ENCODE results near the gene PARP11.
"Not testable (repeated sequence)": the region's sequence is repeated elsewhere in the genome, so short reads cannot be mapped to it uniquely, and the experiment has no call there.

PARP11 gene

GRCh38 chr12:3882406-3882805, 9.2 kb upstream of the PARP11 start:
- no peak for DNase-seq

DNA sequence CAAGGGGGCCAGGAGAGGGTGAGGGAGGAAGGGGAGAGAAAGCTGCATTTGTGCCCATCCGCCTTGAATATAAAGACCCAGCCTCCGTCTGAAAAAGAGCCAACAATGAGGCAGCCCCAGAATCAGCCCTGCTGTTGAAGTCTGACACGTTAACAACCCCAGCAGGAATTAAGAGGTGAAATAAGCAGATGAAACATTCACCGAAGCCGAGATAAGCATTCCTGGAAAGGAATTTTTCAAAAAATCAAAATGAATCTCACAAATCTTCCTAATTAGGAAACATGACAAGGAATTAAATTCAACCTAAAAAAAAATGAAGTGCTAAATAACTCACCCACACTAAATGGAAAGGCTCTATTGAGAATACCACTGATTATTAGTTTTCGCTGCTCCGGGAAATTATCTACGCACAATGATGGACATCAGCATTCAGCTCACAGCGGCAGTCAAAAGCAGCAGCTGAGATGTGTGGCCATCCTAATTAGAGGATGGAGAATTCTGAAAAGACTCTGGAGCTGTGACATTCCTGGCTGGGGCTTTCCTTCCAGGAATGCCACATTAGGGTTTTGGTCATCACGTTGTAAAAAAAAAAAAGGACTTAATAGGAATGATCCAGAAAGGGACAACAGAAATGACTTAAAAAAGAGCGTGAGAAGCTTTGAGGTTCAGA, 8.2 kb upstream of the PARP11 start:
- DNase-seq: no peak

- DNase-seq: no peak
These were observed 6.6 kb upstream of the PARP11 start for GRCh38 chr12:3879846-3880245.

- no peak for DNase-seq
These were observed 1.8 kb downstream of the PARP11 start for GRCh38 chr12:3871356-3871755.

- DNase-seq: no peak
These were observed 3.3 kb downstream of the PARP11 start for GRCh38 chr12:3869865-3870264.

GRCh38 chr12:3869433-3869832, 3.8 kb downstream of the PARP11 start:
- no peak for DNase-seq

DNA sequence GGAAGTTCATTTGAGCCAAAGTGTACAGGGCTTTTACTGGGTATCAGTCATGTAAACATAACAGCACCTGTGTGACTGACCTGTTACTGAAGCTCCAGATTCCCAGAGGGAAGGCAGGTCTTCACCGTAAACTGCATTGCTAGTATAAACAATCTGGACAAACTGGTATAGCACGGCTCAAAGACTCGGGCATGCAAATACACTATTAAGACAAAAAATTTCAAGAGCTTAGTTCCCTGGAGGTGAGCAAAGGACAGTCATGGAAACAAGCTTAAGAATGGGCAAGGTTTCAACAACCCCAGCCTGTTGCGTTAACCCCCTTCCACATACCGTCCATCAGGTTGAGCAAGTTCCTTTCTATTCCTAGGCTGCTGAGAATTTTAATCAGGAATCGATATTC, 9.4 kb downstream of the PARP11 start:
- no peak for DNase-seq

- no peak for DNase-seq
These were observed 30.7 kb downstream of the PARP11 start for GRCh38 chr12:3842517-3842916.

DNA sequence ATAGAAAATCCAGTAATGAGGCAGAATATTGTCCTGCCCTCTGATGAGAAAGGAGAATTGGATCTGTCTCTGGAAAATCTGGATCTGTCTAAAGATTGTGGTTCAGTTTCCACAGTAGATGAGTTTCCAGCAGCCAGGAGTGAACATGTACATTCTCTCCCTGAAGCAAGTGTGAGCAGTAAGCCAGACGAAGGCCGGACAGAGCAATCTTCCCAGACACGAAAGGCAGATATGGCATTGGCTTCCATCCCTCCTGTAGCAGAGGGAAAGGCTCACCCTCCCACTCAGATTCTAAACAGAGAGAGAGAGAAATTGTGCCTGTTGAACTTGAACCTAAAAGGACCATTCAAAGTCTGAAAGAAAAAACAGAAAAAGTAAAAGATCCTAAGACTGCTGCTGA, 31.4 kb downstream of the PARP11 start:
- DNase-seq: no peak

- not testable (repeated sequence) for DNase-seq
These were observed 32.4 kb downstream of the PARP11 start for GRCh38 chr12:3840833-3841232.

- DNase-seq: not testable (repeated sequence)
These were observed 33.5 kb downstream of the PARP11 start for GRCh38 chr12:3839745-3840144.

- DNase-seq: not testable (repeated sequence)
These were observed 34.3 kb downstream of the PARP11 start for GRCh38 chr12:3838701-3839548.

- DNase-seq: no peak
These were observed 35.1 kb downstream of the PARP11 start for GRCh38 chr12:3838076-3838475.

DNA sequence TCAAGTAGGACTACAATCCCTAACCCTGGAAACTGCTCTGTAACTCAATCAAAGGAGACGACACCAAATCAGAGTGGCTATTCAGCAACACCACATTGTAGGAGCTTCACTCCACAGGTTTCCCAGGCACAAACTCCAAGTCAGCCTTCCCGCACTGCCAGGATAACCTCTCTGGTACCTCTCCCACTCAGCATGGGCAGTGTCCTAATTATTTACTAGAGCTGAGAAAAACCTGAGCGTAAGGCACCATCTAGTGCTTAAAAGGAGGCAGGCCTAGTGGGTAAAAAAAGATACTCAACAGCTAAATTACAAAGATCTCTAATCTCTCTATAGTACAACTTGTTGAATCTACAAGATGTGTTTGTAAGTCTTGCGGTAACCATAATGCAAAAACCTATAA, 36.1 kb downstream of the PARP11 start:
- DNase-seq: no peak

GRCh38 chr12:3836641-3837040, 36.6 kb downstream of the PARP11 start:
- DNase-seq: no peak

GRCh38 chr12:3835914-3836313, 37.3 kb downstream of the PARP11 start:
- no peak for DNase-seq

DNA sequence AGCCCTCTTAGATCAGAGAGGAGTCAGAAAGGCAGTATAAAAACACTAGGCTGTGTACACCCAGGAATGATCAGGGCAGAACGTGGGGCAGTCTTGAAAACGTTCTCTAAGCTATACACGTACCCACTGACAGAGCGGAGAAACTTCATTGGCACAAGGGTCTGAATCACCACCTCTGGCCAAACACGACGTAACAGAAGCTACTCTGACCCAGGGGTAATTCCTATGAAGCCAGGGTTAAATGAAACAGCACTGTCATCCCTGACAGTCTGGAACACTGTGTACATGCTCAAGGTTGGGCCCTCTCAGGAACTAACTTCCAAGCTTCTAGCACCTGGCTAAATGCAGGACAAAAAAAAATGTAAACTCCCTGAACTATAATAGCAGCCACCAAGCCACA, 38.4 kb downstream of the PARP11 start:
- DNase-seq: no peak

DNA sequence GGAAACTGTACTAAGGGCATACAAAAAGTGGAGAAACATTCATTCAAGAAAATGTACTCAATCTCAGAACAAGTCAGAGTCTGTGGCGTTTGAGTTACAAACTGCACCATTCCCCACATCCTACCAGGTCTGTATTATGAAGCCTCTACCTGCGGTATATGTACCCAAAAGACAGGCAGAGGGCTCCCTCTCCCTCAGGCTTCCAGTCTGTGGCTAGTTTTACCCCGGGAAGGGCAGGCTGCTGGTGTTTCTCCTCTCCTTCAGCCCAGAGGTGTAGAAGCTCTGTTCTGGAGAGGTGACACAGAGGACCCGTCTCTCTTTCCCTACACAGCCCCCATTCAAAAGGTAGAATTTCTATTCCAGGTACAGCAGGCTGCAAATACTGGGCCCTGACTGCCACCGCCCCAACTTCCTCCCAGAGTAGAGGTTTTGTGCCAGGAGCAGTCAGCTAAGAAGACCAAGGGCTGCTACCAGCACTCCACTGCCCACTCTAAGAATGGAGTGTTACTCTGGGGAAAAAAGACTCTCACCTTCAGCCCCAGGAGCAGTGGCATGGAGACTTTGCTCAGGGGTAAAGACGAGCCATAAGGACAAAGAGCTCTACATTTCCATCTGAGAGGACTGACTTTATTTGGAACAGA, 39.4 kb downstream of the PARP11 start:
- DNase-seq: no peak

DNA sequence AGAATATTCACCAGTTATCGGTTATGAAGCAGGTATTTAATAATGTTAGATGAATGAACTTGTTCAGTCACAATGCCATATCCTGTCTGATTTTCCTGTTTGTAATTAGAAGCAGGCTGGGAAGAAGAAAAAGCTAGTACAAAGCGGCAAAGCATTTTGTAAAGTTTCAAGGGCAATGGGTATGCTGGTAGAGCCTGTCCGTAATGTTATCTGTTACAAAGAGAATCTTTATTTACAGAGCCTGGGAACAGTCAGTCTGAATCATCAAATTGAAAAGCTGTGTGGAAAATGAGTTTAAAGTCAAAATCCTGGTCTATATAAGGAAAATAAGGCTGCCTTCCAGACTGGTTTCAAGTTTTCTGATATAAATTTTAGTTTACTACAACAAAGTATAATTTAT, 40.5 kb downstream of the PARP11 start:
- no peak for DNase-seq

DNA sequence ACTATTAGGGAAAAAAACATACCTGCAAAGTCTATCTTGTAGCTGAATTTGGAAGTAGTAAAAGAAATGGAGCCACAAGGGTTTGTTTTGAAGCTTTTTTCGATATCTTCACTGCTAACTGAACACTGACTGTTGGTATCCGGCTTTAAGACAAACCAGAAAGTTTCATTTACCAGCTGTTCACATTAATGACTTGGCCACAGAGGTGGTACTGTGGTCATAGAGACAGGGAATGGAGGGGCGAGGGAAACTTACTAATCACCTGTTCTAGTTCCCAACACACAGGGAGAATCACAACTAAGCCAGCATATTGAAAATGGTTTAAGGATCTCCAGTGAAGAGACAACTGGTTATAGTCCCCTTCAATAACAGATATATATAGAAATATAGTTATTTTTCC, 44.3 kb downstream of the PARP11 start:
- DNase-seq: no peak

DNA sequence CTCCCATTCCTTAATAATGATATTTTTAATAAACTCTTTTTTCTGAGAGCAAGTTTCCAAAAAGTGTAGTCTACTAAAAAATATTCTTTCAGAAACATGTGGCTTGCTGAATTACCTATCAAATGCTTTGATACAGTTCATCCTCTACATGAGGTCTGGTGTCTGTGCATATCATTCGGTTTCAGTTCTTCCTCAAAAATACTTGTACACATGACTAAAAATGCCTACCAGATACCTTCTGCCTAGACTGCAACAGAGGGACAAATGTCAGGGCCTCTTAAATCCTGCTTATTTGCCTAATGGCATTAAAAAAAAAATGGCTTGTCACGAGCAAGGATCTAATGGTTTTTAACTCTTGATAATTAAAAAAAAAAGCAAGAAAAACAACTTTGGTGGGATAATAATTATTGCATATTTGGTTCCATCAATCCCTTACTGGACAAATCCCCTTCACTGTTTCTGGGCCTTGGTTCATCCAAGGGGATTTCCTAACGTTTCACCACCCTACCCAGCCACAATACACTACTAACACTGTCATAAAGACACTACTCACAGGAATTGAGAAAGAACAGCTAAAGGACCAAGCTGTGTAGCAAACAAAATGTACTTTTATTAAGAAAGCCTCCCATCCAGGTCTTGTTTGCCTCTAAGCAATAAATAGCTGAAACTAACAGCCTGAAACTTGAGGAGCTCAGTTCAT, 45.7 kb downstream of the PARP11 start:
- no peak for DNase-seq

DNA sequence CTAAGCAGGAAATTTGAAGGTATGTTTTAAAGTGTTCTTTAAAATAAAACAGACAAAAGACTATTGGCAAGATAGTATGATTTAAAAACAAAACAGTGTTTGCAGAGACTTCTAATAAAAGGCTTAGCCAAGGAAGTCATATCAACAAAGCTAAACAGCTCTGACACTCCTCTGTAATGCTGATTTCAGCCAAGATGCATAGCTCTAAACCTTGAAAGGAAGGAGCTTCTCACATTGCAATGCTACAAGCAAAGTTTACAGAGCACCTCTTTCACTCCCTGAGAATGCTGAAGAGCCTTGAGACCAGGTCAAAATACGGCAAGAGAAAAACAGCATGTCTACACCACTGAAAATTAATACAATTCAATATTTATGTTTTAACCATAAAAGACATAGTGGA, 51.8 kb downstream of the PARP11 start:
- DNase-seq: no peak

DNA sequence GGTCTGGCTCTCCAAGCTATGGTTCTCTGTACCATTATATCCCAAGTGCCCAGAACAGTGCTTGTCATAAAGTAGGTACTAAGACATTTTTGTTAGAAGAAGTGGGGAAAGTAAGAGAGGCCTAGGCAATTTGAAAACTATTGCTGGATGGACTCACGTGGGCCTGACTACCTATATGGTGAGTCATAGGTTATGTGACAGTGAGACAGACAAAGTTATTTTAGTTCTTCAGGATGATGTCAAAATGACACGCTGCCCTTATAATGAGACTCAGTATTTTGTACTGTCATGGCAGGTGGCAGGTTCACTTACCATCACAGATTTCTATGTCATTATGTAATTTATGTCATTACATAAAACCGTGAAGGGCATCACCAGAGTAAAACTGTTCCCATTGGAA, 53.1 kb downstream of the PARP11 start:
- no peak for DNase-seq

All from activated CD4-positive, CD25-positive, alpha-beta regulatory T cell (primary cell).